GM23248 (cell line): Measurements from ENCODE around the gene FLOT1.

Source experiments
- EZH2 ChIP-seq: fragments of 200-600 bp; sonication (generic); IDR thresholded peaks from 2 replicates; pipeline ENCODE4 v1.6.1; 2018; ENCODE audit warnings: antibody characterized with exemption, mild to moderate bottlenecking; ENCODE audit not compliant: insufficient read depth, poor library complexity, severe bottlenecking
- EZH2phosphoT487 ChIP-seq: fragments of 200-600 bp; sonication (generic); IDR thresholded peaks from 2 replicates; pipeline ENCODE4 v1.6.1; 2018; ENCODE audit warnings: antibody characterized with exemption, moderate library complexity, mild to moderate bottlenecking, low read depth; ENCODE audit not compliant: insufficient read depth

- no peak for TF ChIP-seq EZH2
- no peak for TF ChIP-seq EZH2phosphoT487
These were observed 38.9 kb upstream of the FLOT1 start for GRCh38 chr6:30781395-30781742.
